Measurements from ENCODE around the gene OSR1. TPM values are rescaled to one million over a fixed set of nuclear protein-coding genes. Genes with fewer than 3 reads are reported as not detected.

OSR1 gene
- total RNA-seq (2022; extraction: Qiagen RNA extraction; ENCODE audit: low read depth) = 4.9 to 9.0 TPM (median 5.3 TPM) in 5 replicates

GRCh38 chr2:19358242-19359020 is at the start of gene OSR1:
Gene OSR1 (minus strand): TSS chr2:19358623. CDS start chr2:19353805, 4,818 bp downstream.

